HepG2 (cell line): Measurements from ENCODE around the gene CDYL. TPM values are rescaled to one million over a fixed set of nuclear protein-coding genes. Genes with fewer than 3 reads are reported as not detected.
A peak's percentile ranks its signal among the peaks of the same experiment; 100 is the strongest.

Experiments
- BORCS8-MEF2B ChIP-seq: sonication (generic); formaldehyde crosslinking; IDR thresholded peaks from 2 replicates; pipeline ENCODE4 v1.8.0; 2022; ENCODE audit warnings: mild to moderate bottlenecking, missing genetic modification reagents
- FOSL2 ChIP-seq: sonication (generic); formaldehyde crosslinking; IDR thresholded peaks from 2 replicates; pipeline ENCODE4 v1.4.0; 2020; ENCODE audit warnings: missing genetic modification reagents
- KDM2A ChIP-seq: sonication (generic); formaldehyde crosslinking; IDR thresholded peaks from 2 replicates; pipeline ENCODE4 v1.4.0; 2020; ENCODE audit warnings: low read depth, missing genetic modification reagents, borderline replicate concordance
- NONO ChIP-seq, 2 experiments: fragments of 450-650 bp in 1 of 2; sonication (generic) in 1 of 2; formaldehyde crosslinking in 1 of 2; IDR thresholded peaks in 1 of 2; conservative IDR thresholded peaks in 1 of 2; 2 replicates each; pipeline versions ENCODE4 v1.6.1 to v1.8.0; 2017 to 2022; ENCODE audit warnings: mild to moderate bottlenecking in 1 of 2, missing genetic modification reagents in 1 of 2, moderate library complexity in 1 of 2
- POLR2AphosphoS2 ChIP-seq: IDR thresholded peaks from 2 replicates; pipeline ENCODE4 v1.6.1; 2011; ENCODE audit warnings: low read depth, low read length, improper control_type of control experiment
- RARG ChIP-seq: sonication (generic); formaldehyde crosslinking; IDR thresholded peaks from 2 replicates; pipeline ENCODE4 v1.4.0; 2020; ENCODE audit warnings: low read depth, mild to moderate bottlenecking, missing genetic modification reagents
- SOX13 ChIP-seq, 3 experiments: fragments of 450-650 bp in 1 of 3; sonication (generic) in 1 of 3; formaldehyde crosslinking in 1 of 3; IDR thresholded peaks in 2 of 3; conservative IDR thresholded peaks in 1 of 3; 2 replicates each; pipeline versions ENCODE4 v1.5.0 to v1.6.1; 2016 to 2020; ENCODE audit warnings: antibody characterized with exemption in 1 of 3, mild to moderate bottlenecking in 1 of 3, missing compliant biosample characterization in 1 of 3, missing genetic modification reagents in 1 of 3, moderate library complexity in 1 of 3
- SP1 ChIP-seq, 2 experiments: fragments of 450-650 bp in 1 of 2; sonication (generic) in 1 of 2; formaldehyde crosslinking in 1 of 2; IDR thresholded peaks; 2 replicates each; pipeline versions ENCODE4 v1.4.0 to v1.6.1; 2016 to 2020; ENCODE audit warnings: missing genetic modification reagents in 1 of 2
- STAG1 ChIP-seq: sonication (generic); formaldehyde crosslinking; IDR thresholded peaks from 2 replicates; pipeline ENCODE4 v1.4.0; 2020; ENCODE audit warnings: missing genetic modification reagents
- SYNCRIP ChIP-seq: fragments of 200-400 bp; formaldehyde crosslinking; IDR thresholded peaks from 2 replicates; pipeline ENCODE4 v1.6.1; 2018; ENCODE audit warnings: mild to moderate bottlenecking, low read depth, low read length; ENCODE audit not compliant: insufficient read depth
- TEAD3 ChIP-seq: optimal IDR thresholded peaks from 2 replicates; pipeline ENCODE3; 2016; ENCODE audit warnings: borderline replicate concordance
- ZNF205 ChIP-seq: IDR thresholded peaks from 2 replicates; pipeline ENCODE4 v1.6.1; 2018; ENCODE audit warnings: missing biosample characterization, missing genetic modification reagents
- ZNF253 ChIP-seq: sonication (generic); formaldehyde crosslinking; IDR thresholded peaks from 2 replicates; pipeline ENCODE4 v1.8.0; 2022; ENCODE audit warnings: mild to moderate bottlenecking, missing genetic modification reagents, borderline replicate concordance
- ZNF343 ChIP-seq: sonication (generic); formaldehyde crosslinking; IDR thresholded peaks from 2 replicates; pipeline ENCODE4 v1.4.0; 2020; ENCODE audit warnings: mild to moderate bottlenecking, missing genetic modification reagents
- ZNF501 ChIP-seq: sonication (generic); formaldehyde crosslinking; IDR thresholded peaks from 2 replicates; pipeline ENCODE4 v1.5.1; 2020; ENCODE audit warnings: mild to moderate bottlenecking, moderate library complexity, missing genetic modification reagents
- ZNF703 ChIP-seq: sonication (generic); formaldehyde crosslinking; IDR thresholded peaks from 2 replicates; pipeline ENCODE4 v1.5.1; 2020; ENCODE audit warnings: missing genetic modification reagents, mild to moderate bottlenecking, moderate library complexity, borderline replicate concordance
- ZNF839 ChIP-seq: sonication (generic); formaldehyde crosslinking; IDR thresholded peaks from 2 replicates; pipeline ENCODE4 v1.4.0; 2020; ENCODE audit warnings: missing genetic modification reagents, mild to moderate bottlenecking, borderline replicate concordance
- polyA plus RNA-seq, 8 experiments: library from polyadenylated mRNA; depleted of rRNA in 3 of 8; stranded (reverse) in 7 of 8; unstranded in 1 of 8; fragments of >200 nt; fragmentation: Illumina TruSeq in 4 of 8; extraction: Trizol in 4 of 8; gene quantifications; 2 replicates each; pipeline versions ENCODE4 v1.2.1 to v1.2.3, GENCODE V29; 2011 to 2016; ENCODE audit warnings: low read depth in 4 of 8, missing spikeins in 1 of 8, mixed read lengths in 1 of 8; ENCODE audit not compliant: insufficient read depth in 1 of 8
- total RNA-seq, 5 experiments: library from RNA; depleted of rRNA; stranded (reverse); fragments of >200 nt; fragmentation: Illumina TruSeq; extraction: Trizol; gene quantifications; 2 replicates each; pipeline ENCODE4 v1.2.3, GENCODE V29; 2016; ENCODE audit warnings: low read depth in 1 of 5
- TF ChIP-seq, protein P1 (sequence below): IDR thresholded peaks from 2 replicates; pipeline ENCODE4 v1.6.1; 2016; ENCODE audit warnings: low read depth
- TF ChIP-seq, protein P2 (sequence below): sonication (generic); formaldehyde crosslinking; IDR thresholded peaks from 2 replicates; pipeline ENCODE4 v1.9.0; 2021; ENCODE audit warnings: missing genetic modification reagents, borderline replicate concordance
- TF ChIP-seq, protein P3 (sequence below): sonication (generic); formaldehyde crosslinking; IDR thresholded peaks from 2 replicates; pipeline ENCODE4 v1.5.0; 2020; ENCODE audit warnings: mild to moderate bottlenecking, missing genetic modification reagents, moderate library complexity
- TF ChIP-seq, protein P4 (sequence below): IDR thresholded peaks from 2 replicates; pipeline ENCODE4 v1.6.1; 2016; ENCODE audit warnings: mild to moderate bottlenecking, missing biosample characterization, missing genetic modification reagents
- TF ChIP-seq, protein P5 (sequence below): sonication (generic); formaldehyde crosslinking; IDR thresholded peaks from 2 replicates; pipeline ENCODE4 v1.9.0; 2022; ENCODE audit warnings: missing genetic modification reagents, mild to moderate bottlenecking, borderline replicate concordance

The CDYL gene
- total and polyA plus RNA-seq, 2 of the 13 experiments (the other 11 are each of a cell fraction or from before 2014, with no cell fraction given): 22.8 to 105 TPM

DNA sequence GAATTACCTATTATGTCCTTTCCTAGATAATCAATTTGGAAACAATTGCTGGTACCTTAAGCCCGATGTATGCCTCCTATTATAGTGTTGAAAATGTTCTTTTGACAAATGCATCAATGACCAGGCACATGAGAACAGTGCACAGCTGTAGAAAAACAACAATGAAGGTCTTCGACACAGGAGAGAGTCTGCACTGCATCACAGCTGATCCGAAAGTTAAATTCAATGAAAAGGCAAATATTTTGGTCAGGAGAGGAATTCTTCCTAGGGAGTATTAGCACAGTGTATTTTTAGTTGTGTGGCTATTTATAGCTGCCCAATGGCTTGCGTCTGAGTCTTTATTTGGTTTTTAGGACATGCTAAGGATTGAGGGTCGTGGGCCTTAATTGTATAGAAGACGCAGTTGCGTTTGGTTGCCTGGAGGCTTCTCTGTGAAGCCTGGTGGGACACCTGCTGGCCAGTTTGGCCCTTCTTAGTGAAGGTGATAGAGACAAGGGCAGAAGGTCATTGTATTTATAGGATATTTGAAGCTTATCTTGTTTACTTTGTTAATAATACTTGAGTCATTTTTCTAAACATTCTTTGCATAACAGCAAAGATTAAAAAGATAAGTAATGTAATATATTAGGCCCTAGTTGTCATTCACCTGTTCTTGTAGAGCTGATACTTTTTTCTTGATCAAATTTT is 72.3 kb downstream of the CDYL start (continued):
- TF ChIP-seq, protein P1, sequence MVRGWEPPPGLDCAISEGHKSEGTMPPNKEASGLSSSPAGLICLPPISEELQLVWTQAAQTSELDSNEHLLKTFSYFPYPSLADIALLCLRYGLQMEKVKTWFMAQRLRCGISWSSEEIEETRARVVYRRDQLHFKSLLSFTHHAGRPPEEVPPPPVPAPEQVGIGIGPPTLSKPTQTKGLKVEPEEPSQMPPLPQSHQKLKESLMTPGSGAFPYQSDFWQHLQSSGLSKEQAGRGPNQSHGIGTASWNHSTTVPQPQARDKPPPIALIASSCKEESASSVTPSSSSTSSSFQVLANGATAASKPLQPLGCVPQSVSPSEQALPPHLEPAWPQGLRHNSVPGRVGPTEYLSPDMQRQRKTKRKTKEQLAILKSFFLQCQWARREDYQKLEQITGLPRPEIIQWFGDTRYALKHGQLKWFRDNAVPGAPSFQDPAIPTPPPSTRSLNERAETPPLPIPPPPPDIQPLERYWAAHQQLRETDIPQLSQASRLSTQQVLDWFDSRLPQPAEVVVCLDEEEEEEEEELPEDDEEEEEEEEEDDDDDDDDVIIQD (CRISPR knock-in tag): 0 out of 2 replicates have a peak, but pooled peaks have one; percentile 12
- TF ChIP-seq ZNF343: no peak
- TF ChIP-seq, protein P2, sequence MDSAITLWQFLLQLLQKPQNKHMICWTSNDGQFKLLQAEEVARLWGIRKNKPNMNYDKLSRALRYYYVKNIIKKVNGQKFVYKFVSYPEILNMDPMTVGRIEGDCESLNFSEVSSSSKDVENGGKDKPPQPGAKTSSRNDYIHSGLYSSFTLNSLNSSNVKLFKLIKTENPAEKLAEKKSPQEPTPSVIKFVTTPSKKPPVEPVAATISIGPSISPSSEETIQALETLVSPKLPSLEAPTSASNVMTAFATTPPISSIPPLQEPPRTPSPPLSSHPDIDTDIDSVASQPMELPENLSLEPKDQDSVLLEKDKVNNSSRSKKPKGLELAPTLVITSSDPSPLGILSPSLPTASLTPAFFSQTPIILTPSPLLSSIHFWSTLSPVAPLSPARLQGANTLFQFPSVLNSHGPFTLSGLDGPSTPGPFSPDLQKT (CRISPR knock-in tag): no peak
- TF ChIP-seq, protein P3, sequence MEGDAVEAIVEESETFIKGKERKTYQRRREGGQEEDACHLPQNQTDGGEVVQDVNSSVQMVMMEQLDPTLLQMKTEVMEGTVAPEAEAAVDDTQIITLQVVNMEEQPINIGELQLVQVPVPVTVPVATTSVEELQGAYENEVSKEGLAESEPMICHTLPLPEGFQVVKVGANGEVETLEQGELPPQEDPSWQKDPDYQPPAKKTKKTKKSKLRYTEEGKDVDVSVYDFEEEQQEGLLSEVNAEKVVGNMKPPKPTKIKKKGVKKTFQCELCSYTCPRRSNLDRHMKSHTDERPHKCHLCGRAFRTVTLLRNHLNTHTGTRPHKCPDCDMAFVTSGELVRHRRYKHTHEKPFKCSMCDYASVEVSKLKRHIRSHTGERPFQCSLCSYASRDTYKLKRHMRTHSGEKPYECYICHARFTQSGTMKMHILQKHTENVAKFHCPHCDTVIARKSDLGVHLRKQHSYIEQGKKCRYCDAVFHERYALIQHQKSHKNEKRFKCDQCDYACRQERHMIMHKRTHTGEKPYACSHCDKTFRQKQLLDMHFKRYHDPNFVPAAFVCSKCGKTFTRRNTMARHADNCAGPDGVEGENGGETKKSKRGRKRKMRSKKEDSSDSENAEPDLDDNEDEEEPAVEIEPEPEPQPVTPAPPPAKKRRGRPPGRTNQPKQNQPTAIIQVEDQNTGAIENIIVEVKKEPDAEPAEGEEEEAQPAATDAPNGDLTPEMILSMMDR (CRISPR knock-in tag): peak; percentile 81
- TF ChIP-seq SP1 (IDR thresholded peaks at IDR 0.05): no peak
- TF ChIP-seq SP1 (CRISPR knock-in tag; IDR thresholded peaks at IDR 0.05): no peak
- no peak for TF ChIP-seq NONO (IDR thresholded peaks at IDR 0.05)
- no peak for TF ChIP-seq NONO (CRISPR knock-in tag; conservative IDR thresholded peaks at IDR 0.05)
- no peak for TF ChIP-seq RARG (CRISPR knock-in tag)
- no peak for TF ChIP-seq ZNF703 (CRISPR knock-in tag)
- TF ChIP-seq TEAD3 (CRISPR knock-in tag): peak; percentile 50
- no peak for TF ChIP-seq SYNCRIP
- TF ChIP-seq STAG1 (CRISPR knock-in tag): peak; percentile 84
- TF ChIP-seq BORCS8-MEF2B: no peak
- TF ChIP-seq ZNF501 (CRISPR knock-in tag): no peak
- no peak for TF ChIP-seq ZNF839
- peak; percentile 26; the same call in 1 of the 2 replicates for TF ChIP-seq FOSL2
- TF ChIP-seq SOX13 (IDR thresholded peaks at IDR 0.05): no peak
- 0 out of 4 replicates have a peak, but pooled peaks of 1 of the 2 experiments have one; percentile 7 for TF ChIP-seq SOX13 (CRISPR knock-in tag; conservative IDR thresholded peaks at IDR 0.05 in 1 of 2, IDR thresholded peaks at IDR 0.05 in 1 of 2)
- TF ChIP-seq, protein P4, sequence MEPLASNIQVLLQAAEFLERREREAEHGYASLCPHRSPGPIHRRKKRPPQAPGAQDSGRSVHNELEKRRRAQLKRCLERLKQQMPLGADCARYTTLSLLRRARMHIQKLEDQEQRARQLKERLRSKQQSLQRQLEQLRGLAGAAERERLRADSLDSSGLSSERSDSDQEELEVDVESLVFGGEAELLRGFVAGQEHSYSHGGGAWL (CRISPR knock-in tag): no peak
- TF ChIP-seq POLR2AphosphoS2: no peak
- TF ChIP-seq ZNF253 (CRISPR knock-in tag): no peak
- TF ChIP-seq ZNF205: no peak
- TF ChIP-seq, protein P5, sequence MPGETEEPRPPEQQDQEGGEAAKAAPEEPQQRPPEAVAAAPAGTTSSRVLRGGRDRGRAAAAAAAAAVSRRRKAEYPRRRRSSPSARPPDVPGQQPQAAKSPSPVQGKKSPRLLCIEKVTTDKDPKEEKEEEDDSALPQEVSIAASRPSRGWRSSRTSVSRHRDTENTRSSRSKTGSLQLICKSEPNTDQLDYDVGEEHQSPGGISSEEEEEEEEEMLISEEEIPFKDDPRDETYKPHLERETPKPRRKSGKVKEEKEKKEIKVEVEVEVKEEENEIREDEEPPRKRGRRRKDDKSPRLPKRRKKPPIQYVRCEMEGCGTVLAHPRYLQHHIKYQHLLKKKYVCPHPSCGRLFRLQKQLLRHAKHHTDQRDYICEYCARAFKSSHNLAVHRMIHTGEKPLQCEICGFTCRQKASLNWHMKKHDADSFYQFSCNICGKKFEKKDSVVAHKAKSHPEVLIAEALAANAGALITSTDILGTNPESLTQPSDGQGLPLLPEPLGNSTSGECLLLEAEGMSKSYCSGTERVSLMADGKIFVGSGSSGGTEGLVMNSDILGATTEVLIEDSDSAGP (CRISPR knock-in tag): no peak
- no peak for TF ChIP-seq KDM2A (CRISPR knock-in tag)
